HL-60 (cell line): Measurements from ENCODE around the gene TMEM63B.

Experiments
- CTCF ChIP-seq: IDR thresholded peaks from one replicate; pipeline ENCODE4 v1.5.1; 2011; ENCODE audit warnings: low read length, control low read depth, inconsistent platforms; ENCODE audit not compliant: insufficient read depth
- GABPA ChIP-seq: IDR thresholded peaks from 2 replicates; pipeline ENCODE4 v1.6.1; 2012; ENCODE audit warnings: low read depth

GRCh38 chr6:44192428-44193041 lies 65.2 kb downstream of the TMEM63B start:
- TF ChIP-seq CTCF, result no peak
- TF ChIP-seq GABPA, result no peak
